ENCODE data around the gene CTAG1A.
"Not testable (repeated sequence)": the region's sequence is repeated elsewhere in the genome, so short reads cannot be mapped to it uniquely, and the experiment has no call there.

- TF ChIP-seq EZH2 (IDR thresholded peaks at IDR 0.05); POLR2AphosphoS5 (IDR thresholded peaks at IDR 0.05; ENCODE audit: borderline replicate concordance, low read depth, low read length); FOXP2 (optimal IDR thresholded peaks at IDR 0.05; ENCODE audit: control extremely low read depth, extremely low read length, insufficient read depth): not testable (repeated sequence)
These were observed 34.2 kb downstream of the CTAG1A start, which contains the start of gene CTAG1B for GRCh38 chrX:154619182-154619581.

All from SK-N-MC (cell line).